HFF-Myc (cell line): ENCODE measurements around the gene FOXC1.

ENCODE experiments used
- DNase-seq: peaks from one replicate; pipeline ENCODE4 v3.0.0-alpha.2; 2011; ENCODE audit warnings: low read depth; ENCODE audit errors: extremely low read depth
- H3K4me3 ChIP-seq: replicated peaks from 2 replicates; pipeline ENCODE4 v1.5.1; 2011; ENCODE audit warnings: low read depth, mild to moderate bottlenecking, control low read depth, low read length
- CTCF ChIP-seq: IDR thresholded peaks from 2 replicates; pipeline ENCODE4 v1.5.1; 2012; ENCODE audit warnings: mild to moderate bottlenecking, low read depth, low read length, control low read depth; ENCODE audit errors: missing control alignments

The FOXC1 gene

GRCh38 chr6:1572892-1573291, 36.8 kb upstream of the FOXC1 start:
- no peak for TF ChIP-seq CTCF
- no peak for DNase-seq
- H3K4me3 ChIP-seq: no peak overlapping the region

GRCh38 chr6:1574083-1574761, 35.5 kb upstream of the FOXC1 start:
- TF ChIP-seq CTCF: no peak
- DNase-seq: no peak
- H3K4me3 ChIP-seq: no peak overlapping the region

- TF ChIP-seq CTCF: no peak
- H3K4me3 ChIP-seq: no peak overlapping the region
- DNase-seq: no peak
Measured at GRCh38 chr6:1574890-1575209, 34.9 kb upstream of the FOXC1 start.

- TF ChIP-seq CTCF: no peak
- H3K4me3 ChIP-seq: no peak overlapping the region
- DNase-seq: no peak
Measured at GRCh38 chr6:1575210-1576041, 34.3 kb upstream of the FOXC1 start.

- TF ChIP-seq CTCF: no peak
- DNase-seq: no peak
- no peak overlapping the region for H3K4me3 ChIP-seq
Measured at GRCh38 chr6:1576166-1576565, 33.5 kb upstream of the FOXC1 start.

- DNase-seq: no peak
- TF ChIP-seq CTCF: no peak
- H3K4me3 ChIP-seq: no peak overlapping the region
Measured at GRCh38 chr6:1576711-1577110, 33.0 kb upstream of the FOXC1 start.
